ENCODE measurements around the gene NTNG2. TPM values are rescaled to one million over a fixed set of nuclear protein-coding genes. Genes with fewer than 3 reads are reported as not detected.
A peak's percentile ranks its signal among the peaks of the same experiment; 100 is the strongest.

NTNG2 gene
- total and polyA plus RNA-seq, 8 donors = 0.27 to 4.6 (median 1.0) TPM

GRCh38 chr9:132283165-132283564, 121.3 kb downstream of the NTNG2 start:
- peaks cover 12 to 100% of the 10 kb centered on the region in 2 donors for H3K36me3 ChIP-seq
- ATAC-seq (no peak), DNase-seq (no peak)
- H3K4me1 ChIP-seq = no peaks in the 10 kb centered on the region
- intact Hi-C loops (cut with DNase I) = loop anchor here in 1 of 2 donors (10.0 kb wide), 1 partner anchor 62 kb away; no protein-coding TSS in a partner anchor
- H3K4me3 ChIP-seq = no peak overlapping the region
- no peaks in the 10 kb centered on the region for H3K9me3 ChIP-seq
- H3K27ac ChIP-seq = no peak overlapping the region
- TF ChIP-seq CTCF (IDR thresholded peaks at IDR 0.05) = no peak
- H3K27me3 ChIP-seq = no peaks in the 10 kb centered on the region

- H3K9me3 ChIP-seq = no peaks in the 10 kb centered on the region
- DNase-seq (no peak), ATAC-seq (no peak)
- H3K27ac ChIP-seq = no peak overlapping the region
- H3K4me3 ChIP-seq = no peak overlapping the region
- intact Hi-C loops (cut with DNase I) = loop anchor here in 1 of 2 donors (10.0 kb wide), 1 partner anchor 61 kb away; no protein-coding TSS in a partner anchor
- H3K36me3 ChIP-seq = peaks cover 12 to 99% of the 10 kb centered on the region in 2 donors
- no peaks in the 10 kb centered on the region for H3K27me3 ChIP-seq
- TF ChIP-seq CTCF (IDR thresholded peaks at IDR 0.05) = no peak
- peaks cover 0 to 6% of the 10 kb centered on the region in 2 donors for H3K4me1 ChIP-seq
Observed at GRCh38 chr9:132283863-132284262, 122.0 kb downstream of the NTNG2 start.

- peak in 2 of 4 donors; percentile 86 to 87 for DNase-seq
- Histone ChIP-seq H3K9me3 (no peaks in the 10 kb centered on the region), H3K36me3 (peaks cover 4 to 87% of the 10 kb centered on the region in 2 donors), H3K27ac (no peak overlapping the region), H3K27me3 (no peaks in the 10 kb centered on the region), H3K4me3 (no peak overlapping the region), H3K4me1 (peaks cover 4 to 10% of the 10 kb centered on the region in 2 donors)
- intact Hi-C loops (cut with DNase I) = loop anchor here in 1 of 2 donors (10.0 kb wide), 1 partner anchor 57 kb away; no protein-coding TSS in a partner anchor
- ATAC-seq = no peak
- TF ChIP-seq CTCF (IDR thresholded peaks at IDR 0.05) = no peak
Observed at GRCh38 chr9:132287256-132287760, 125.5 kb downstream of the NTNG2 start.

- DNase-seq = no peak
- Histone ChIP-seq H3K36me3 (peaks cover 4 to 86% of the 10 kb centered on the region in 2 donors), H3K4me3 (no peak overlapping the region), H3K4me1 (peaks cover 4 to 10% of the 10 kb centered on the region in 2 donors), H3K9me3 (no peaks in the 10 kb centered on the region), H3K27ac (no peak overlapping the region), H3K27me3 (no peaks in the 10 kb centered on the region)
- intact Hi-C loops (cut with DNase I) = loop anchor here in 1 of 2 donors (10.0 kb wide), 1 partner anchor 56 kb away; no protein-coding TSS in a partner anchor
- no peak for ATAC-seq
- no peak for TF ChIP-seq CTCF (IDR thresholded peaks at IDR 0.05)
Observed at GRCh38 chr9:132288361-132288760, 126.5 kb downstream of the NTNG2 start.

GRCh38 chr9:132288966-132289365, 127.1 kb downstream of the NTNG2 start:
- Histone ChIP-seq H3K27ac (no peak overlapping the region), H3K4me3 (no peak overlapping the region), H3K36me3 (peaks cover 4 to 86% of the 10 kb centered on the region in 2 donors), H3K9me3 (no peaks in the 10 kb centered on the region), H3K27me3 (no peaks in the 10 kb centered on the region), H3K4me1 (peaks cover 4 to 10% of the 10 kb centered on the region in 2 donors)
- no peak for DNase-seq
- intact Hi-C loops (cut with DNase I) = loop anchor here in 1 of 2 donors (10.0 kb wide), 1 partner anchor 56 kb away; no protein-coding TSS in a partner anchor
- TF ChIP-seq CTCF (IDR thresholded peaks at IDR 0.05) = no peak
- ATAC-seq = no peak
